ENCODE results near the gene KIAA1586. TPM values are rescaled to one million over a fixed set of nuclear protein-coding genes. Genes with fewer than 3 reads are reported as not detected.
"Not testable (repeated sequence)": the region's sequence is repeated elsewhere in the genome, so short reads cannot be mapped to it uniquely, and the experiment has no call there.

The KIAA1586 gene
- total and polyA plus RNA-seq, 8 donors, result 0.99 to 6.7 (median 3.3) TPM

- no peaks in the 10 kb centered on the region for H3K36me3 ChIP-seq
- no peak for FAIRE-seq
- H3K9me3 ChIP-seq, result no peaks in the 10 kb centered on the region
- 25 to 39% methylated on average over 3 of the region's 3 CpGs for WGBS, 2 donors
- intact Hi-C loops (cut with DNase I), result no loop called here
- TF ChIP-seq, protein P1, sequence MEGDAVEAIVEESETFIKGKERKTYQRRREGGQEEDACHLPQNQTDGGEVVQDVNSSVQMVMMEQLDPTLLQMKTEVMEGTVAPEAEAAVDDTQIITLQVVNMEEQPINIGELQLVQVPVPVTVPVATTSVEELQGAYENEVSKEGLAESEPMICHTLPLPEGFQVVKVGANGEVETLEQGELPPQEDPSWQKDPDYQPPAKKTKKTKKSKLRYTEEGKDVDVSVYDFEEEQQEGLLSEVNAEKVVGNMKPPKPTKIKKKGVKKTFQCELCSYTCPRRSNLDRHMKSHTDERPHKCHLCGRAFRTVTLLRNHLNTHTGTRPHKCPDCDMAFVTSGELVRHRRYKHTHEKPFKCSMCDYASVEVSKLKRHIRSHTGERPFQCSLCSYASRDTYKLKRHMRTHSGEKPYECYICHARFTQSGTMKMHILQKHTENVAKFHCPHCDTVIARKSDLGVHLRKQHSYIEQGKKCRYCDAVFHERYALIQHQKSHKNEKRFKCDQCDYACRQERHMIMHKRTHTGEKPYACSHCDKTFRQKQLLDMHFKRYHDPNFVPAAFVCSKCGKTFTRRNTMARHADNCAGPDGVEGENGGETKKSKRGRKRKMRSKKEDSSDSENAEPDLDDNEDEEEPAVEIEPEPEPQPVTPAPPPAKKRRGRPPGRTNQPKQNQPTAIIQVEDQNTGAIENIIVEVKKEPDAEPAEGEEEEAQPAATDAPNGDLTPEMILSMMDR (IDR thresholded peaks at IDR 0.05), result no peak
- no peak for DNase-seq
- no peak for ATAC-seq
- H3K4me3 ChIP-seq, result no peak overlapping the region
- no peak overlapping the region for H3K27ac ChIP-seq
- peaks cover 0 to 7% (median 0%) of the 10 kb centered on the region in 4 donors for H3K27me3 ChIP-seq
- peaks cover 0 to 3% (median 0%) of the 10 kb centered on the region in 3 donors for H3K4me1 ChIP-seq
Measured at GRCh38 chr6:57006101-57006500, 40.4 kb upstream of the KIAA1586 start.

GRCh38 chr6:57008069-57008468 lies 38.4 kb upstream of the KIAA1586 start:
- H3K36me3 ChIP-seq; H3K27ac ChIP-seq; H3K4me3 ChIP-seq; H3K9me3 ChIP-seq; H3K4me1 ChIP-seq; H3K27me3 ChIP-seq; FAIRE-seq; ATAC-seq; intact Hi-C loops (cut with DNase I); DNase-seq: not testable (repeated sequence)
- 53 to 55% methylated on average over 2 of the region's 2 CpGs for WGBS, 2 donors

DNA sequence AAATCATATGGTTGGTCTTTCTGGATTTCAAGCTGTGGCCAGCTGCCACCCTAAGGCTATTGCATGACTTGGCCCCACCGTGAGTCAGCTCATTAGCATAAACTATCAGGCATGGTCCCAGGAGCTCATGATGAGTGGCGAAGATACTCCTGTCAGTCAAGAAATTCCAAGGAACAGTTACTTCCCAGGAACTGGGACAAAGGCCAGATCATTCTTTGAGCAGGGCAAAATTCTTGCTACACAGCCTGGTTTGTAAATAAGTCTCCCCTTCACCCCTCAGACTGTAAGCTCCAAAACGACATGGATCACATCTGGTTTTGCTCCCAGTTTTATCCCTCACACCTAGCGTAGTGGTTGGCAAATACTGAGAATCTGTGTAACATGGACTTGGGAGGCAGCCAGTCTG lies 33.0 kb upstream of the KIAA1586 start:
- no peak for FAIRE-seq
- no peak for ATAC-seq
- Histone ChIP-seq H3K9me3 (no peaks in the 10 kb centered on the region), H3K27me3 (peaks cover 0 to 7% (median 0%) of the 10 kb centered on the region in 4 donors), H3K27ac (no peak overlapping the region), H3K36me3 (no peaks in the 10 kb centered on the region), H3K4me1 (peaks cover 0 to 3% (median 0%) of the 10 kb centered on the region in 3 donors), H3K4me3 (no peak overlapping the region)
- 39 to 48% methylated on average over 4 of the region's 4 CpGs for WGBS, 2 donors
- intact Hi-C loops (cut with DNase I), result no loop called here
- DNase-seq, result no peak
- TF ChIP-seq, protein P1 (IDR thresholded peaks at IDR 0.05), result no peak

DNA sequence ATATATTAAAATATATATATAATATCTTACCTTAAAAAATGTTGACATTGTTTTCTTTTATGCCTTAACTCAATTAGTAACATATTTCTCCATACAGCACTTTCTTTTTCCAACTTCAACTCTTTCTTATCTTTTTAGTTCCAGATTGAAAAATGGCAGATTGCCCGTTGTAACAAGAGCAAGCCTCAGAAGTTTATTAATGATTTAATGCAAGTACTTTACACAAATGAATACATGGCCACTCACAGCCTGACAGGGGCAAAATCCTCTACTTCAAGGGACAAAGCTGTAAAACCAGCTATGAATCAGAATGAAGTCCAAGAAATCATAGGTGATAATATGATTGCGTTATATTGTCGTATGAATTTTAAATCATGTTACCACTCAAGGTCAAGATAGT lies 29.4 kb upstream of the KIAA1586 start:
- ATAC-seq (no peak), DNase-seq (no peak), FAIRE-seq (no peak)
- 21% methylated on average over 3 of the region's 3 CpGs for WGBS, 2 donors
- TF ChIP-seq, protein P1 (IDR thresholded peaks at IDR 0.05), result no peak
- Histone ChIP-seq H3K4me3 (no peak overlapping the region), H3K27me3 (no peaks in the 10 kb centered on the region), H3K4me1 (no peaks in the 10 kb centered on the region), H3K9me3 (no peaks in the 10 kb centered on the region), H3K36me3 (no peaks in the 10 kb centered on the region), H3K27ac (no peak overlapping the region)
- intact Hi-C loops (cut with DNase I), result no loop called here

DNA sequence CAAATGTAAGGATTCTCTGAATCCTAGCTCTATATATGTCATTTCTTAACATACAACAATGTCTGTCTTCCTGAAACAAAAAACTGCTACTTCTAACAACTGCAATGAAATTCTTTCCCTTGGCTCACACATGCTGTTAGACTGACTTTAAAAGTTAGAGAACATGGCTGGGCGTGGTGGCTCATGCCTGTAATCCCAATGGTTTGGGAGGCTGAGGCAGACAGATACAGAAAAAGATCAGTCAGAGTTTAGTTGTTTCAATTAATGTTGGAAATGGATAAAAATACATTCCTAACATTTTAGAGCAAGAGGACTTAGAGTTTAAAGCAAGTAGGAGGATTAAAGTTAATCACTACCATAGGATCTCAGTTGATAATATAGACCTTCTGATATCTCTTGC lies 28.7 kb upstream of the KIAA1586 start:
- DNase-seq (no peak), ATAC-seq (no peak), FAIRE-seq (no peak)
- Histone ChIP-seq H3K36me3 (no peaks in the 10 kb centered on the region), H3K9me3 (no peaks in the 10 kb centered on the region), H3K27me3 (no peaks in the 10 kb centered on the region), H3K27ac (no peak overlapping the region), H3K4me1 (no peaks in the 10 kb centered on the region), H3K4me3 (no peak overlapping the region)
- WGBS, 2 donors, result 83 to 86% methylated on average over 1 of the region's 1 CpG
- intact Hi-C loops (cut with DNase I), result no loop called here
- TF ChIP-seq, protein P1 (IDR thresholded peaks at IDR 0.05), result no peak

All from pancreas (tissue), 10 donors.